ENCODE results near the gene DHRS11.

The DHRS11 gene

DNA sequence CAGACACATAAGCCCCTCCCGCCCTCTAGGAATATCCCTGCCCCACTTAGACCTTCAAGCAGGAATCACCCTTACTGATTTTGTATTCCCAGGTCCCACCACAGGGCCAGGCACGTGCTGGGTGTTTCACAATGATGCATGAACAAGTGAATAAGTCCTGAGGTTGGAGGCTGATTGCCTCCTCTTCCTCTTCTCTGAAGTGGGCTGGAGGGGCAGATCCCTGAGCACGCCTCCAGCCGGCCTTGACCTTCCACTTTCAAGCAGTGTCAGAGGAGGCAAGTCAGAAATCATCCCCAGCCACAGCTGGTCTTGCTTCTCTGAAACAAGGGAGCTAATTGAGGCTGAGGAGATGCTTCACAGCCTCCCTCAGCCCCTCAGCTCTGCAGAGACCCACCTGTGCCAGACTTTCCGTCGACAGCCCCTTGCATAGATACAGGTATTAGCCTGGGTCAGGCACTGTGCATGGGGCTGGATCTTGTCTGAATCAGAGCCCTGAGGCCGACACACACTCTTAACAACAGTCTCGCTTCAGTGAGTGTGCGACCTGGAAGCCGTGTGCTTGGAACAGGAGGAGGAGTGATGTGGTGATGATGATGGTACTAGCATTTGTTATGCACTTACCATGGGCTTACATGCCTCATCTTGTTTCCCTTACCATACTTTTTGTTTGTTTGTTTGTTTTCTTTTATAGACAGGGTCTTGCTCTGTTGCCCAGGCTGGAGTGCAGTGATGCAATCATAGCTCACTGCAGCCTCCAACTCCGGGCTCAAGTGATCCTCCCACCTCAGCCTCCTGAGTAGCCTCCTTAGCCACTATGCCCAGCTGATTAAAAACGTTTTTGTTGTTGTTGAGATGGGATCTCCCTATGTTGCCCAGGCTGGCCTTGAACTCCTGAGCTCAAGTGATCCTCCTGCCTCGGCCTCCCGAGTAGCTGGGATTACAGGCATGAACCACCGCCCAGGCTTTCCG, 24.7 kb downstream of the DHRS11 start:
- TF ChIP-seq, protein P1, sequence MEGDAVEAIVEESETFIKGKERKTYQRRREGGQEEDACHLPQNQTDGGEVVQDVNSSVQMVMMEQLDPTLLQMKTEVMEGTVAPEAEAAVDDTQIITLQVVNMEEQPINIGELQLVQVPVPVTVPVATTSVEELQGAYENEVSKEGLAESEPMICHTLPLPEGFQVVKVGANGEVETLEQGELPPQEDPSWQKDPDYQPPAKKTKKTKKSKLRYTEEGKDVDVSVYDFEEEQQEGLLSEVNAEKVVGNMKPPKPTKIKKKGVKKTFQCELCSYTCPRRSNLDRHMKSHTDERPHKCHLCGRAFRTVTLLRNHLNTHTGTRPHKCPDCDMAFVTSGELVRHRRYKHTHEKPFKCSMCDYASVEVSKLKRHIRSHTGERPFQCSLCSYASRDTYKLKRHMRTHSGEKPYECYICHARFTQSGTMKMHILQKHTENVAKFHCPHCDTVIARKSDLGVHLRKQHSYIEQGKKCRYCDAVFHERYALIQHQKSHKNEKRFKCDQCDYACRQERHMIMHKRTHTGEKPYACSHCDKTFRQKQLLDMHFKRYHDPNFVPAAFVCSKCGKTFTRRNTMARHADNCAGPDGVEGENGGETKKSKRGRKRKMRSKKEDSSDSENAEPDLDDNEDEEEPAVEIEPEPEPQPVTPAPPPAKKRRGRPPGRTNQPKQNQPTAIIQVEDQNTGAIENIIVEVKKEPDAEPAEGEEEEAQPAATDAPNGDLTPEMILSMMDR (IDR thresholded peaks at IDR 0.05; ENCODE audit: extremely low read depth, missing control alignments): no peak
- no peak for DNase-seq (ENCODE audit: low spot score)

GRCh38 chr17:36617773-36618172, 26.1 kb downstream of the DHRS11 start:
- no peak for DNase-seq (ENCODE audit: low spot score)
- TF ChIP-seq, protein P1 (IDR thresholded peaks at IDR 0.05; ENCODE audit: extremely low read depth, missing control alignments): no peak

DNA sequence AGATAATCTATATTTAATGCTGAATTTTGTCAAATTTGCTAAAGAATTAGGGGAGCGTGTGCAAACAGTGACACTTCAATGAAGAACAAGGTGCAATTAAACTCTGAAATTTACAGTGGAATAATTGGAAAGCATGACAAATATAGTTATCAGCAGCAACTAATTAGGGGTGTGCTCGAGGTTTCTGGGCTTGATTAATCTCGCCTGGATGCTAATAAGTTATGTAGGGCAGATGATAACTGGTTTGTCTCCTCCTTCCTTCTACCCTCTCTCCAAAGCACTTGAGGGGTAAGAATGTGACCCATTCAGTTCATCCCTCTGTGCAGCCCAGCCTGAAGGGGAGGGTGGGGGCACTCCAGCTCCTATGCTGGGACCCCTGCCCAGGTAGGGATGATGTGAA, 31.6 kb downstream of the DHRS11 start:
- TF ChIP-seq, protein P1 (IDR thresholded peaks at IDR 0.05; ENCODE audit: extremely low read depth, missing control alignments): no peak
- no peak for DNase-seq (ENCODE audit: low spot score)

DNA sequence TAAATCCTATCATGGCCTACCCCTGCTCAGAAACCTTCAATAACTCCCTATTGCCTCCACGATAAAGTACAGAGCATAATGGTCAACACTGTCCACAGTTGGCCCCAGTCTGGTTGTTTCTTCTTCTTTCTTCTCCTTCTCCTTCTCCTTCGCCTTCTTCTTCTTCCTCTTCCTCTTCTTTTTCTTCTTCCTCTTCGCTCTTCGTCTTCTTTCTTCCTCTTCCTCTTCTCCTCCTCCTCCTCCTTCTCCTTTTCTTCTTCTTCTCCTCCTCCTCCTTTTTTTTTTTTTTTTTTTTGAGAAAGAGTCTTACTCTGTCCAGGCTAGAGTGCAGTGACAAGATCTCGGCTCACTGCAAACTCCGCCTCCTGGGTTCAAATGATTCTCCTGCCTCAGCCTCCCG, 33.5 kb downstream of the DHRS11 start:
- TF ChIP-seq, protein P1 (IDR thresholded peaks at IDR 0.05; ENCODE audit: extremely low read depth, missing control alignments): no peak
- no peak for DNase-seq (ENCODE audit: low spot score)

DNA sequence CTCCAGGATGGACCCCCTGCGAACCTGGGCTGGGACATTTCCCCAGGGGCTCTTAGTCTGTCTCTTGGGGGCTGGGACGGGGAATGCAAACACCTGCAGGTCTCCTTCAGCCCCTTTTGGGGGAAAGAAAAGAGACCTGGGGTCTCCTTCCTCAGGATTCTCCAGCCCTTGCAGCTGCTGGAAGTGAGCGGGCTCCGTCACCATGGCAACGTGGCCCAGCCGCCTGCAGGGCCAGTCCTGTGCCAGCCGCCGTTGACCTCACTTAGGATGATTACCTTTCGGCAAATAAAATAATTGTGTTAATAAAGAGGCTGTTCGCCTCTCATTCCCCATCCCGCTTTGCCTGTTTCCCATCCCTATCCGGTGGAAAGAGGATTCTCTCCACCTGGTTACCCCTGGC, 35.4 kb downstream of the DHRS11 start:
- TF ChIP-seq, protein P1 (IDR thresholded peaks at IDR 0.05; ENCODE audit: extremely low read depth, missing control alignments): no peak
- DNase-seq (ENCODE audit: low spot score): no peak

GRCh38 chr17:36628576-36628975, 36.9 kb downstream of the DHRS11 start:
- TF ChIP-seq, protein P1 (IDR thresholded peaks at IDR 0.05; ENCODE audit: extremely low read depth, missing control alignments): no peak
- DNase-seq (ENCODE audit: low spot score): no peak

GRCh38 chr17:36629252-36629847, 37.7 kb downstream of the DHRS11 start:
- TF ChIP-seq, protein P1 (IDR thresholded peaks at IDR 0.05; ENCODE audit: extremely low read depth, missing control alignments): peak; percentile 95
- DNase-seq (ENCODE audit: low spot score): peak; percentile 86

Data from GM20000 (cell line).